VCaP (cell line): ENCODE results near the gene ASB15.

Experiments
- H3K27ac ChIP-seq: fragments of 450-650 bp; 2 replicates; pipeline ENCODE4 v1.5.1; 2017
- CTCF ChIP-seq: fragments of 450-650 bp; conservative IDR thresholded peaks from 2 replicates; pipeline ENCODE4 v1.5.1; 2017; ENCODE audit warnings: mild to moderate bottlenecking, moderate library complexity

The ASB15 gene

GRCh38 chr7:123562121-123562520 lies 39.5 kb upstream of the ASB15 start:
- no peak for TF ChIP-seq CTCF
- no peak overlapping the region for H3K27ac ChIP-seq

GRCh38 chr7:123569352-123570010 lies 32.1 kb upstream of the ASB15 start:
- no peak for TF ChIP-seq CTCF
- no peak overlapping the region; the same call in 1 of the 2 replicates for H3K27ac ChIP-seq

GRCh38 chr7:123570390-123571182 lies 31.0 kb upstream of the ASB15 start:
- TF ChIP-seq CTCF: no peak
- H3K27ac ChIP-seq: no peak overlapping the region

- TF ChIP-seq CTCF: no peak
- H3K27ac ChIP-seq: no peak overlapping the region
Measured at GRCh38 chr7:123571187-123571586, 30.4 kb upstream of the ASB15 start.

GRCh38 chr7:123571684-123572083 lies 29.9 kb upstream of the ASB15 start:
- no peak for TF ChIP-seq CTCF
- H3K27ac ChIP-seq: no peak overlapping the region

- no peak for TF ChIP-seq CTCF
- H3K27ac ChIP-seq: no peak overlapping the region
Measured at GRCh38 chr7:123573341-123573740, 28.3 kb upstream of the ASB15 start.

GRCh38 chr7:123573896-123574467 lies 27.6 kb upstream of the ASB15 start:
- no peak overlapping the region for H3K27ac ChIP-seq
- TF ChIP-seq CTCF: no peak
